ENCODE results near the gene ZNF438.

The ZNF438 gene

GRCh38 chr10:30997536-30998235 is 34.0 kb downstream of the ZNF438 start:
- H3K4me3 Mint-ChIP-seq = peak overlapping the region; percentile 64
- H3K36me3 Mint-ChIP-seq (ENCODE audit: low read depth) = peaks cover 39% of the 10 kb centered on the region
- H3K27ac Mint-ChIP-seq = peak overlapping the region; percentile 96
- intact Hi-C loops (cut with micrococcal nuclease) = no loop called here
- peaks cover 57% of the 10 kb centered on the region for H3K4me1 Mint-ChIP-seq (ENCODE audit: low read depth)
- peaks cover 8% of the 10 kb centered on the region for H3K9me3 Mint-ChIP-seq
- no peaks in the 10 kb centered on the region for H3K27me3 Mint-ChIP-seq

- H3K9me3 Mint-ChIP-seq = peaks cover 8% of the 10 kb centered on the region
- H3K36me3 Mint-ChIP-seq (ENCODE audit: low read depth) = peaks cover 41% of the 10 kb centered on the region
- no peaks in the 10 kb centered on the region for H3K27me3 Mint-ChIP-seq
- intact Hi-C loops (cut with micrococcal nuclease) = no loop called here
- peaks cover 64% of the 10 kb centered on the region for H3K4me1 Mint-ChIP-seq (ENCODE audit: low read depth)
- peak overlapping the region; percentile 96 for H3K27ac Mint-ChIP-seq
- peak overlapping the region; percentile 65 for H3K4me3 Mint-ChIP-seq
Observed at GRCh38 chr10:30996481-30997005, 35.1 kb downstream of the ZNF438 start.

- Mint-ChIP-seq H3K9me3 (peaks cover 8% of the 10 kb centered on the region), H3K27me3 (no peaks in the 10 kb centered on the region), H3K4me3 (no peak overlapping the region), H3K4me1 (ENCODE audit: low read depth) (peaks cover 62% of the 10 kb centered on the region), H3K36me3 (ENCODE audit: low read depth) (peaks cover 41% of the 10 kb centered on the region), H3K27ac (peak overlapping the region; percentile 96)
- intact Hi-C loops (cut with micrococcal nuclease) = no loop called here
Observed at GRCh38 chr10:30995081-30995770, 36.4 kb downstream of the ZNF438 start.

GRCh38 chr10:30993155-30993554 is 38.5 kb downstream of the ZNF438 start:
- Mint-ChIP-seq H3K4me3 (no peak overlapping the region), H3K36me3 (ENCODE audit: low read depth) (peaks cover 34% of the 10 kb centered on the region), H3K9me3 (peaks cover 8% of the 10 kb centered on the region), H3K4me1 (ENCODE audit: low read depth) (peaks cover 52% of the 10 kb centered on the region), H3K27me3 (no peaks in the 10 kb centered on the region), H3K27ac (no peak overlapping the region)
- intact Hi-C loops (cut with micrococcal nuclease) = no loop called here

- H3K27ac Mint-ChIP-seq = peak overlapping the region; percentile 25
- H3K4me1 Mint-ChIP-seq (ENCODE audit: low read depth) = peaks cover 49% of the 10 kb centered on the region
- H3K4me3 Mint-ChIP-seq = no peak overlapping the region
- intact Hi-C loops (cut with micrococcal nuclease) = no loop called here
- peaks cover 8% of the 10 kb centered on the region for H3K9me3 Mint-ChIP-seq
- no peaks in the 10 kb centered on the region for H3K27me3 Mint-ChIP-seq
- peaks cover 34% of the 10 kb centered on the region for H3K36me3 Mint-ChIP-seq (ENCODE audit: low read depth)
Observed at GRCh38 chr10:30992681-30993080, 39.0 kb downstream of the ZNF438 start.

- H3K27ac Mint-ChIP-seq = peak overlapping the region; percentile 25
- no peak overlapping the region for H3K4me3 Mint-ChIP-seq
- intact Hi-C loops (cut with micrococcal nuclease) = no loop called here
- peaks cover 28% of the 10 kb centered on the region for H3K36me3 Mint-ChIP-seq (ENCODE audit: low read depth)
- peaks cover 39% of the 10 kb centered on the region for H3K4me1 Mint-ChIP-seq (ENCODE audit: low read depth)
- H3K27me3 Mint-ChIP-seq = no peaks in the 10 kb centered on the region
- peaks cover 8% of the 10 kb centered on the region for H3K9me3 Mint-ChIP-seq
Observed at GRCh38 chr10:30991647-30992011, 40.0 kb downstream of the ZNF438 start.

DNA sequence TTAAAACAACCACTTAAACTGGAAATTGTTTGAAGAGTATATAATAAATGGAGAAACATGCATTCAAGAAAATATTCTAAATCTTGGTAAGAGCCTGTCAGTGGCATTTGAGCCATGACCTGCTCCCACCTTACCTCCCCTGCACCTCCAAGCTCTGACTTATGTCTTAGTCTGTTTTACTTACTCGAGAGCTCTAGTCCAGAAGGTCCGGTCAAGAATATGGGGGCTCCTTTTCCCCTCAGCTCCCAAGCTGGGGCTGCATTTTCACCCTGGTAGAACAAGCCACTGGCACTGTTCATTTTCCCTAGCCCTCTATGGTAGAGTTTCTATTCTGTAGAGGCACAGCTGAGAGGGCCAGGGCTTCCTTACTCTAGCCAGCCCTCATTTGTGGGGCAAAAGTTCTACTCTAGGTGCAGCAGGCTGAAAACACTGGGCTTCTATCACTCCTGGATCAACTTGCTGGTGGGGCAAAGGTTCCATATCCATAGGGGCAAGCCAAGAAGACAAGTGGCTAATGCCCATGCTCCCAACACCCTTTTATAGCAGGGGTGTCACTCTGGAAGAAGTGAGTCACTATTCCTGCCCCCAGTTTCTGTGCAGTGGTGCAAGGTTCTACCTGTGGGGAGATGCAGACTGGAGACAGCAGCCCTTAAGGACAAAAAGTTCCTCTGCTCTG is 40.6 kb downstream of the ZNF438 start:
- Mint-ChIP-seq H3K36me3 (ENCODE audit: low read depth) (peaks cover 28% of the 10 kb centered on the region), H3K27ac (no peak overlapping the region)
- intact Hi-C loops (cut with micrococcal nuclease) = no loop called here

GRCh38 chr10:30990351-30990750 is 41.3 kb downstream of the ZNF438 start:
- intact Hi-C loops (cut with micrococcal nuclease) = no loop called here
- H3K4me3 Mint-ChIP-seq = no peak overlapping the region

More for the DNA sequence above, 40.6 kb downstream of the ZNF438 start:
- Mint-ChIP-seq H3K27me3 (no peaks in the 10 kb centered on the region), H3K4me3 (no peak overlapping the region), H3K9me3 (peaks cover 8% of the 10 kb centered on the region), H3K4me1 (ENCODE audit: low read depth) (peaks cover 34% of the 10 kb centered on the region)

GRCh38 chr10:30988831-30989435 is 42.7 kb downstream of the ZNF438 start:
- Mint-ChIP-seq H3K9me3 (no peaks in the 10 kb centered on the region), H3K4me1 (ENCODE audit: low read depth) (peaks cover 32% of the 10 kb centered on the region), H3K27me3 (no peaks in the 10 kb centered on the region), H3K36me3 (ENCODE audit: low read depth) (peaks cover 14% of the 10 kb centered on the region), H3K4me3 (no peak overlapping the region), H3K27ac (no peak overlapping the region)
- intact Hi-C loops (cut with micrococcal nuclease) = loop anchor here (5.0 kb wide), 1 partner anchor 38 kb away; no protein-coding TSS in a partner anchor

More at GRCh38 chr10:30990351-30990750, 41.3 kb downstream of the ZNF438 start:
- Mint-ChIP-seq H3K4me1 (ENCODE audit: low read depth) (peaks cover 27% of the 10 kb centered on the region), H3K27me3 (no peaks in the 10 kb centered on the region), H3K9me3 (peaks cover 8% of the 10 kb centered on the region), H3K27ac (no peak overlapping the region), H3K36me3 (ENCODE audit: low read depth) (peaks cover 28% of the 10 kb centered on the region)

- intact Hi-C loops (cut with micrococcal nuclease) = loop anchor here (5.0 kb wide), 1 partner anchor 40 kb away; no protein-coding TSS in a partner anchor
- Mint-ChIP-seq H3K9me3 (peaks cover 8% of the 10 kb centered on the region), H3K27ac (no peak overlapping the region), H3K4me3 (no peak overlapping the region), H3K4me1 (ENCODE audit: low read depth) (peaks cover 27% of the 10 kb centered on the region), H3K36me3 (ENCODE audit: low read depth) (peaks cover 11% of the 10 kb centered on the region), H3K27me3 (no peaks in the 10 kb centered on the region)
Observed at GRCh38 chr10:30987463-30987862, 44.2 kb downstream of the ZNF438 start.

GRCh38 chr10:30986053-30986555 is 45.6 kb downstream of the ZNF438 start:
- peaks cover 13% of the 10 kb centered on the region for H3K4me1 Mint-ChIP-seq (ENCODE audit: low read depth)
- intact Hi-C loops (cut with micrococcal nuclease) = loop anchor here (5.0 kb wide), 1 partner anchor 41 kb away; no protein-coding TSS in a partner anchor
- H3K27me3 Mint-ChIP-seq = no peaks in the 10 kb centered on the region

DNA sequence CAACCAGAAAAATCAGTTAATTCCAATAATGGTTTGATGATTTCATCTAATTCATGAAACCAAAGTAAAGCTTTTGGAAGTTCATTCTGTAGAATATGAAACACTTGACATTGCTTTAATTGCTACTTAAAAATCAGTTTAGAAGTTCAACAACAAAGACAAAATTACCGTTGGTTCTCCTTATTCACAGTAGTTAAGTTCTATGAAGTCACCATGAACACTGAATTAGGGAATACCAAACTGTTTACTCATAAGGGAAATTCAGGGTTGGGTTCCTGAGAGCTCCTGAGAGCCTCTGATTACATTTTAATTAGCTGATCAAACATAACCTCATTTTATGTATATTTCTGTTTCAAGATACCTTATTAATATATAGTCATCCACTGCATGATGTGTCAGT is 46.2 kb downstream of the ZNF438 start:
- Mint-ChIP-seq H3K27ac (no peak overlapping the region), H3K4me1 (ENCODE audit: low read depth) (peaks cover 10% of the 10 kb centered on the region), H3K4me3 (no peak overlapping the region), H3K36me3 (ENCODE audit: low read depth) (peaks cover 27% of the 10 kb centered on the region), H3K9me3 (peaks cover 9% of the 10 kb centered on the region), H3K27me3 (no peaks in the 10 kb centered on the region)
- intact Hi-C loops (cut with micrococcal nuclease) = loop anchor here (5.0 kb wide), 1 partner anchor 42 kb away; no protein-coding TSS in a partner anchor

More at GRCh38 chr10:30986053-30986555, 45.6 kb downstream of the ZNF438 start:
- Mint-ChIP-seq H3K9me3 (peaks cover 8% of the 10 kb centered on the region), H3K27ac (no peak overlapping the region), H3K4me3 (no peak overlapping the region), H3K36me3 (ENCODE audit: low read depth) (peaks cover 21% of the 10 kb centered on the region)

- Mint-ChIP-seq H3K4me3 (no peak overlapping the region), H3K27ac (no peak overlapping the region), H3K36me3 (ENCODE audit: low read depth) (peaks cover 35% of the 10 kb centered on the region), H3K4me1 (ENCODE audit: low read depth) (peaks cover 10% of the 10 kb centered on the region), H3K9me3 (peaks cover 17% of the 10 kb centered on the region), H3K27me3 (no peaks in the 10 kb centered on the region)
- intact Hi-C loops (cut with micrococcal nuclease) = loop anchor here (5.0 kb wide), 1 partner anchor 43 kb away; no protein-coding TSS in a partner anchor
Observed at GRCh38 chr10:30984563-30985328, 46.9 kb downstream of the ZNF438 start.
